HCT116 (cell line): ENCODE data around the gene PSMB4.

Source experiments
- ATF3 ChIP-seq: IDR thresholded peaks from 2 replicates; pipeline ENCODE4 v1.6.1; 2012
- CBX3 ChIP-seq: IDR thresholded peaks from 2 replicates; pipeline ENCODE4 v1.6.1; 2012; ENCODE audit warnings: low read depth
- CTCF ChIP-seq, 3 experiments: fragments of 200-600 bp in 1 of 3; sonication (generic) in 1 of 3; IDR thresholded peaks in 2 of 3; conservative IDR thresholded peaks in 1 of 3; 2 replicates each; pipeline ENCODE4 v1.5.1; 2012 to 2017; ENCODE audit warnings: low read depth in 2 of 3, low read length in 2 of 3, antibody characterized with exemption in 1 of 3, borderline replicate concordance in 1 of 3, control low read depth in 1 of 3, mild to moderate bottlenecking in 1 of 3, mixed read lengths in 1 of 3, mixed run types in 1 of 3, moderate library complexity in 1 of 3; ENCODE audit not compliant: insufficient read depth in 1 of 3
- EGR1 ChIP-seq: IDR thresholded peaks from 2 replicates; pipeline ENCODE4 v1.6.1; 2012; ENCODE audit warnings: low read depth
- EZH2 ChIP-seq: fragments of 200-600 bp; sonication (generic); IDR thresholded peaks from 2 replicates; pipeline ENCODE4 v1.6.1; 2017; ENCODE audit warnings: antibody characterized with exemption, mixed run types
- FOSL1 ChIP-seq: IDR thresholded peaks from 2 replicates; pipeline ENCODE4 v1.6.1; 2012; ENCODE audit warnings: low read depth
- POLR2A ChIP-seq: IDR thresholded peaks from 2 replicates; pipeline ENCODE4 v1.7.0; 2011; ENCODE audit warnings: borderline replicate concordance; ENCODE audit not compliant: insufficient read depth, insufficient read length; ENCODE audit errors: extremely low read depth
- POLR2AphosphoS5 ChIP-seq: IDR thresholded peaks from 2 replicates; pipeline ENCODE4 v1.6.1; 2011; ENCODE audit warnings: mild to moderate bottlenecking, low read depth, low read length, moderate library complexity
- REST ChIP-seq: IDR thresholded peaks from 2 replicates; pipeline ENCODE4 v1.6.1; 2012; ENCODE audit warnings: low read depth
- SIN3A ChIP-seq: IDR thresholded peaks from 2 replicates; pipeline ENCODE4 v1.6.1; 2012; ENCODE audit warnings: low read depth
- SRF ChIP-seq: IDR thresholded peaks from 2 replicates; pipeline ENCODE4 v1.6.1; 2012; ENCODE audit warnings: low read depth
- TCF7L2 ChIP-seq: IDR thresholded peaks from 2 replicates; pipeline ENCODE4 v1.7.0; 2011; ENCODE audit warnings: borderline replicate concordance, inconsistent platforms; ENCODE audit not compliant: insufficient read depth, insufficient read length; ENCODE audit errors: extremely low read depth
- ZBTB33 ChIP-seq: IDR thresholded peaks from 2 replicates; pipeline ENCODE4 v1.6.1; 2011; ENCODE audit warnings: mild to moderate bottlenecking, low read length, moderate library complexity; ENCODE audit not compliant: insufficient replicate concordance; ENCODE audit errors: extremely low read depth

- TF ChIP-seq CTCF (IDR thresholded peaks at IDR 0.05 in 2 of 3, conservative IDR thresholded peaks at IDR 0.05 in 1 of 3; ENCODE audit: borderline replicate concordance in 1 of 3, insufficient read depth in 1 of 3, low read depth in 2 of 3, low read length in 2 of 3) (no peak), TCF7L2 (no peak), REST (no peak), FOSL1 (no peak), ATF3 (no peak), CBX3 (no peak), EZH2 (no peak), POLR2AphosphoS5 (no peak), EGR1 (no peak), ZBTB33 (no peak), POLR2A (no peak), SIN3A (no peak), SRF (no peak)
Observed at GRCh38 chr1:151369302-151369610, 30.1 kb upstream of the PSMB4 start.
